IPS-18c (cell line): Measurements from ENCODE around the gene SCG3.

Experiments
- H3K4me3 ChIP-seq: 2 replicates; pipeline ENCODE4 v1.7.0; 2013; ENCODE audit warnings: low read depth, mild to moderate bottlenecking, low read length, moderate library complexity; ENCODE audit not compliant: insufficient read depth
- H3K9me3 ChIP-seq: one replicate; pipeline ENCODE4 v1.6.1; 2013; ENCODE audit warnings: mild to moderate bottlenecking, low read length, moderate library complexity; ENCODE audit not compliant: control insufficient read depth, insufficient read depth

The SCG3 gene

GRCh38 chr15:51672913-51673857 is 8.1 kb upstream of the SCG3 start:
- Histone ChIP-seq H3K9me3 (no peaks in the 10 kb centered on the region), H3K4me3 (no peak overlapping the region)

DNA sequence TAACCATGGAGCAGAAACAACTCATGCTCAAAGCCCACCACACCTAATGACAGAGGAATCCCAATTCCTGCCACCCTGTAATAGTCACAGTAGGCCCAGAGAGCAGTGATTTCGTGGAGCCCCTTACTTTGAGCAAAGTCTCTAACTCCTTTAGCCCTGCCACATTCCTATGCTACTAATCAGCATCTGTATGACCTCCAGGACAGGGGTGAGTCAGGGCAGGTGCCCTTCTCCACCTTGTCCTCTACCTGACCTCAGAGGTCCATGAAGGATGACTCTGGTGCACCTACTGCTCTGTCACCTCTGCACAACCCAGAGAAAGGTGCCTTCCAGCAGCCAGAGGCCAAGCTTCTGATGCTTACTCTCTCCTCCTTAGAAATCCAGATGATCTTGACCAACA is 6.1 kb upstream of the SCG3 start:
- H3K9me3 ChIP-seq, result no peaks in the 10 kb centered on the region
- no peak overlapping the region for H3K4me3 ChIP-seq

DNA sequence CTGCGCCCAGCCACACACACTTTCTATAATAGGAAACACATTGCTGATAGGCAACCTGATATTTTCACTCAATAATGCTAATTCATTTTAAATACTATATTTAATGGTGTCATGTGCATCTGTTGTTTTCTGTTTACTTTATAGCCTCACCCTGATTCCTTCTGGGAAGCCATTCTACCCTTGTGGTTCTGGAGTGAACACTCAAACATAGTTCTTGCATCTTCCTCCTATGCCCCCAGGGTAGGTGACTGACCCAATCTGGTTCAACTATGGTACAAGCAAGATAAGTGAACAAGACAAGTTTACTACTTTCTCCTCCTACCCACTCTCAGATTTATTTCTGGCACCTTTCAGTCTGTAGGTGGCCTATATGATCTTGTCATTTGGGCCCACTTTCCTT is 4.3 kb upstream of the SCG3 start:
- Histone ChIP-seq H3K4me3 (no peak overlapping the region), H3K9me3 (no peaks in the 10 kb centered on the region)

- H3K4me3 ChIP-seq, result no peak overlapping the region
- no peaks in the 10 kb centered on the region for H3K9me3 ChIP-seq
These were observed 3.9 kb upstream of the SCG3 start for GRCh38 chr15:51677452-51677851.

DNA sequence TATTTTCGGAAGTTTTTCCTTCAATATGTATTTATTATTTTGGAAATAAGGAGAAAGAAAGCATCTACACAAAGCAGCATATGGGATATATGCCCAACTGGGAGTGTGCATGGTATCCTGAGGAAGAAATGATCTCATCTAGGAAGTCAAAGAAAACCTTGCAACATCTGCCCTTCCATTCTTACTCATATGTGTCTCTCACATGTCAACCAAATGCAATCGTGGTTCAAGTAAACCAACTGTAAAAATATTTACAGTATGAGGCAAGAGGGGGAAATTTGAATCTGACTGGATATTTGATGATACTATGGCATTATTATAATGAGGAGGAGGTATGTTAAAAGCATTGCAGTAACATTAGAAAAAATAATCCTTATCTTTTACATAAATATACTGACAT is 3.2 kb upstream of the SCG3 start:
- Histone ChIP-seq H3K9me3 (no peaks in the 10 kb centered on the region), H3K4me3 (no peak overlapping the region)

GRCh38 chr15:51680321-51680720 is 982 bp upstream of the SCG3 start:
- Histone ChIP-seq H3K4me3 (no peak overlapping the region), H3K9me3 (no peaks in the 10 kb centered on the region)

DNA sequence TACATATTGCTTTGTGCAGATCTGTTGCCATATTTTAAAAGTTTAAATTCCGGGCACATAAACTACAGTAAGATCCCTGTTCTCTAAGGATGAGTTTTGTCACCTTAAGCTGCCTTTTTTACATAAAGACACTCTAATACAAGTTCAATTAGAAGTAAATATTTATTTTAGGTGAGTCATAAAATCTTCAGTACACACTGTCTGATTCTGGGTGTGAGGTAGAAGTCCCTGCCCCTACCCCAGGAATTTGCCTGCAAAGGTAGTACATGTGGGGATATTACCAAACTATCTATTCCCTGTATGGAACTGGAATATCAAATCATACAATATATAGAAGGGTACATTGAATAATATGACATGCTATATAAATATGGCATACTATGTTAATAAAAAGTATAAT is 6.3 kb downstream of the SCG3 start:
- no peaks in the 10 kb centered on the region for H3K9me3 ChIP-seq
- no peak overlapping the region for H3K4me3 ChIP-seq

- Histone ChIP-seq H3K4me3 (no peak overlapping the region), H3K9me3 (no peaks in the 10 kb centered on the region)
These were observed 7.6 kb downstream of the SCG3 start for GRCh38 chr15:51688863-51689262.

DNA sequence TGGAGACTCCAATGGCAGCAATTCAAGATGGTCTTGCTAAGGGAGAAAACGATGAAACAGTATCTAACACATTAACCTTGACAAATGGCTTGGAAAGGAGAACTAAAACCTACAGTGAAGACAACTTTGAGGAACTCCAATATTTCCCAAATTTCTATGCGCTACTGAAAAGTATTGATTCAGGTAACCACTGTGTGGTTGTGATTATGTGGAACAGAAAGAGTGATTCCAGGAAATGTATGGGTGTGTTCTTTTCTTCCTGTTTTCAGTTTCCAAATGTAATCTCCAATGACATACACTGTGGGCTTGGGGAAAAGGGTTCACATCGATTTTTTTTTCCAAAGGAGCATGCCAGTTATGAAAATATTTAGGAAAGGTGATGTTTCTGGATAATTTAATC is 10.9 kb downstream of the SCG3 start:
- Histone ChIP-seq H3K4me3 (no peak overlapping the region), H3K9me3 (no peaks in the 10 kb centered on the region)

DNA sequence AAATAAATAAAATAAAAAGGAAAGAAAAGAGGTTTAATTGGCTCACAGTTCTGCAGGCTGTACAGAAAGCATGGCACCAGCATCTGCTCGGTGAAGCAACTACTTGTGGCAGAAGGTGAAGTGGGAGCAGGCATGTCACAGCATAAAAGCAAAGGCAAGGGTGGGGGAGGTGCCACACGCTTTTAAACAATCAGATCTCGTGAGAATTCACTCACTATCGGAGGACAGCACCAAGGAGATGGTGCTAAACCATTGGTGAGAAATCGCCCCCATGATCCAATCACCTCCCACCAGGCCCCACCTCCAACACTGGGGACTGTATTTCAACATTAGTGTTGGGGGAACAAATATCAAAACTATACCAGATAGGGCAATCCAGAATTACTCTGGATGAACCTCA is 15.3 kb downstream of the SCG3 start:
- Histone ChIP-seq H3K4me3 (no peak overlapping the region), H3K9me3 (no peaks in the 10 kb centered on the region)

GRCh38 chr15:51697163-51697562 is 15.9 kb downstream of the SCG3 start:
- H3K9me3 ChIP-seq, result no peaks in the 10 kb centered on the region
- no peak overlapping the region for H3K4me3 ChIP-seq

DNA sequence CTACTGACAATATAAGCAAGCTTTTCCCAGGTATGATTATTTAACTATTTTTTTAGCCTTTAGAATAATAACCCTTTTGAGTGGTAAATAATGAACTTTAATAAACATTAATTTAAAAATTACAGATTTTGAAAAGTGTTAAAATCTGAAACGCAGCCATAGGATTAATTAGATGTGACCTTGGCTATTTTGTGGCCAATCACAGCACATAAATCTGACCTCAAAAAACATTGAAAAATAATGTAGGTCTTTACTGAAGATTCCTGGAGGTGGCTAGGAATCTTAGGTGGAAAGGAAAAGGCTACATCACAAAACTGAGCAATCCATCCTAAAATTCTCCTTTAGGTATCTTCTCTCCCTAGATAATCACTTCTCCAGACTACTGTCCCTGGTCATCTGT is 18.1 kb downstream of the SCG3 start:
- Histone ChIP-seq H3K9me3 (no peaks in the 10 kb centered on the region), H3K4me3 (no peak overlapping the region)

GRCh38 chr15:51702710-51703109 is 21.4 kb downstream of the SCG3 start:
- no peaks in the 10 kb centered on the region for H3K9me3 ChIP-seq
- no peak overlapping the region for H3K4me3 ChIP-seq

GRCh38 chr15:51706291-51706690 is 25.0 kb downstream of the SCG3 start:
- Histone ChIP-seq H3K4me3 (no peak overlapping the region), H3K9me3 (no peaks in the 10 kb centered on the region)

- no peak overlapping the region for H3K4me3 ChIP-seq
- H3K9me3 ChIP-seq, result no peaks in the 10 kb centered on the region
These were observed 25.8 kb downstream of the SCG3 start for GRCh38 chr15:51706926-51707608.

- no peak overlapping the region for H3K4me3 ChIP-seq
- H3K9me3 ChIP-seq, result no peaks in the 10 kb centered on the region
These were observed 26.7 kb downstream of the SCG3 start for GRCh38 chr15:51708013-51708412.

- Histone ChIP-seq H3K9me3 (no peaks in the 10 kb centered on the region), H3K4me3 (no peak overlapping the region)
These were observed 27.7 kb downstream of the SCG3 start for GRCh38 chr15:51709031-51709430.

GRCh38 chr15:51714162-51714561 is 32.9 kb downstream of the SCG3 start:
- Histone ChIP-seq H3K9me3 (no peaks in the 10 kb centered on the region), H3K4me3 (no peak overlapping the region)
